Stimulated activated CD4-positive, alpha-beta T cell treated with anti-CD3 and anti-CD28 coated beads, Interleukin-12 subunit alpha, Interleukin-12 subunit beta, amount 100 ng/mL, for 4 hours (primary cell): ENCODE data around the gene CNTN5.
"Not testable (repeated sequence)": the region's sequence is repeated elsewhere in the genome, so short reads cannot be mapped to it uniquely, and the experiment has no call there.

Experiments used
- DNase-seq: peaks from one replicate; pipeline ENCODE4 v3.0.0-alpha.2; 2020

Gene CNTN5

GRCh38 chr11:99281331-99281730, 260.6 kb downstream of the CNTN5 start:
- DNase-seq, result no peak

- DNase-seq, result not testable (repeated sequence)
Measured at GRCh38 chr11:99297925-99298324, 277.2 kb downstream of the CNTN5 start.

- no peak for DNase-seq
Measured at GRCh38 chr11:99307510-99308088, 286.9 kb downstream of the CNTN5 start.

GRCh38 chr11:99311870-99312269, 291.1 kb downstream of the CNTN5 start:
- DNase-seq, result no peak

GRCh38 chr11:99316776-99317520, 296.2 kb downstream of the CNTN5 start:
- DNase-seq, result no peak

GRCh38 chr11:99320769-99321290, 300.1 kb downstream of the CNTN5 start:
- DNase-seq, result no peak

- no peak for DNase-seq
Measured at GRCh38 chr11:99325847-99326246, 305.1 kb downstream of the CNTN5 start.

GRCh38 chr11:99327066-99327465, 306.3 kb downstream of the CNTN5 start:
- no peak for DNase-seq

GRCh38 chr11:99327527-99327926, 306.8 kb downstream of the CNTN5 start:
- no peak for DNase-seq

GRCh38 chr11:99333621-99334020, 312.9 kb downstream of the CNTN5 start:
- DNase-seq, result no peak

- DNase-seq, result no peak
Measured at GRCh38 chr11:99343117-99343516, 322.4 kb downstream of the CNTN5 start.

- DNase-seq, result no peak
Measured at GRCh38 chr11:99349151-99349673, 328.5 kb downstream of the CNTN5 start.

GRCh38 chr11:99351624-99352023, 330.9 kb downstream of the CNTN5 start:
- no peak for DNase-seq

- DNase-seq, result no peak
Measured at GRCh38 chr11:99352642-99353041, 331.9 kb downstream of the CNTN5 start.

- DNase-seq, result no peak
Measured at GRCh38 chr11:99366546-99366945, 345.8 kb downstream of the CNTN5 start.

- no peak for DNase-seq
Measured at GRCh38 chr11:99368583-99368982, 347.8 kb downstream of the CNTN5 start.

GRCh38 chr11:99370549-99371216, 349.9 kb downstream of the CNTN5 start:
- DNase-seq, result no peak

- no peak for DNase-seq
Measured at GRCh38 chr11:99371257-99371656, 350.5 kb downstream of the CNTN5 start.

GRCh38 chr11:99376463-99376862, 355.7 kb downstream of the CNTN5 start:
- no peak for DNase-seq

GRCh38 chr11:99383648-99384245, 363.0 kb downstream of the CNTN5 start:
- DNase-seq, result no peak

GRCh38 chr11:99391245-99391644, 370.5 kb downstream of the CNTN5 start:
- DNase-seq, result no peak

- no peak for DNase-seq
Measured at GRCh38 chr11:99406345-99406744, 385.6 kb downstream of the CNTN5 start.

- no peak for DNase-seq
Measured at GRCh38 chr11:99410636-99411035, 389.9 kb downstream of the CNTN5 start.
